Measurements from ENCODE around the gene MAP1B.
"Not testable (repeated sequence)": the region's sequence is repeated elsewhere in the genome, so short reads cannot be mapped to it uniquely, and the experiment has no call there.

Gene MAP1B

GRCh38 chr5:72157625-72157962, 50.3 kb downstream of the MAP1B start:
- Mint-ChIP-seq H3K4me3 (no peak overlapping the region), H3K4me1 (no peaks in the 10 kb centered on the region), H3K9me3 (no peaks in the 10 kb centered on the region), H3K27ac (no peak overlapping the region), H3K36me3 (no peaks in the 10 kb centered on the region), H3K27me3 (no peaks in the 10 kb centered on the region)
- ATAC-seq: no peak

GRCh38 chr5:72159501-72159911, 52.2 kb downstream of the MAP1B start:
- ATAC-seq: no peak
- no peaks in the 10 kb centered on the region for H3K4me1 Mint-ChIP-seq
- no peaks in the 10 kb centered on the region for H3K9me3 Mint-ChIP-seq
- no peak overlapping the region for H3K27ac Mint-ChIP-seq
- no peaks in the 10 kb centered on the region for H3K36me3 Mint-ChIP-seq
- no peaks in the 10 kb centered on the region for H3K27me3 Mint-ChIP-seq
- no peak overlapping the region for H3K4me3 Mint-ChIP-seq

GRCh38 chr5:72160329-72160728, 53.1 kb downstream of the MAP1B start:
- H3K36me3 Mint-ChIP-seq: no peaks in the 10 kb centered on the region
- no peak for ATAC-seq
- no peaks in the 10 kb centered on the region for H3K9me3 Mint-ChIP-seq
- no peaks in the 10 kb centered on the region for H3K4me1 Mint-ChIP-seq
- H3K4me3 Mint-ChIP-seq: no peak overlapping the region
- no peak overlapping the region for H3K27ac Mint-ChIP-seq
- H3K27me3 Mint-ChIP-seq: no peaks in the 10 kb centered on the region

- Mint-ChIP-seq H3K4me1 (no peaks in the 10 kb centered on the region), H3K27ac (no peak overlapping the region), H3K4me3 (no peak overlapping the region), H3K36me3 (no peaks in the 10 kb centered on the region), H3K9me3 (no peaks in the 10 kb centered on the region), H3K27me3 (no peaks in the 10 kb centered on the region)
- no peak for ATAC-seq
Observed at GRCh38 chr5:72160959-72161358, 53.7 kb downstream of the MAP1B start.

- Mint-ChIP-seq H3K4me3 (no peak overlapping the region), H3K27me3 (no peaks in the 10 kb centered on the region), H3K36me3 (no peaks in the 10 kb centered on the region), H3K9me3 (no peaks in the 10 kb centered on the region), H3K27ac (no peak overlapping the region), H3K4me1 (no peaks in the 10 kb centered on the region)
- ATAC-seq: no peak
Observed at GRCh38 chr5:72161951-72162350, 54.7 kb downstream of the MAP1B start.

- no peaks in the 10 kb centered on the region for H3K36me3 Mint-ChIP-seq
- no peak for ATAC-seq
Observed at GRCh38 chr5:72163349-72163983, 56.2 kb downstream of the MAP1B start.

GRCh38 chr5:72166070-72166979, 59.0 kb downstream of the MAP1B start:
- Mint-ChIP-seq H3K27ac (no peak overlapping the region), H3K9me3 (no peaks in the 10 kb centered on the region), H3K27me3 (peaks cover 26% of the 10 kb centered on the region), H3K4me3 (no peak overlapping the region), H3K4me1 (peaks cover 5% of the 10 kb centered on the region), H3K36me3 (no peaks in the 10 kb centered on the region)
- no peak for ATAC-seq

More at GRCh38 chr5:72163349-72163983, 56.2 kb downstream of the MAP1B start:
- Mint-ChIP-seq H3K4me3 (no peak overlapping the region), H3K27me3 (peaks cover 5% of the 10 kb centered on the region), H3K4me1 (no peaks in the 10 kb centered on the region), H3K9me3 (no peaks in the 10 kb centered on the region), H3K27ac (no peak overlapping the region)

GRCh38 chr5:72167257-72167656, 60.0 kb downstream of the MAP1B start:
- no peaks in the 10 kb centered on the region for H3K9me3 Mint-ChIP-seq
- H3K4me1 Mint-ChIP-seq: peaks cover 8% of the 10 kb centered on the region
- no peak overlapping the region for H3K27ac Mint-ChIP-seq
- no peak for ATAC-seq
- no peak overlapping the region for H3K4me3 Mint-ChIP-seq
- H3K36me3 Mint-ChIP-seq: no peaks in the 10 kb centered on the region
- H3K27me3 Mint-ChIP-seq: peaks cover 27% of the 10 kb centered on the region

GRCh38 chr5:72167804-72168203, 60.5 kb downstream of the MAP1B start:
- H3K27me3 Mint-ChIP-seq: peaks cover 27% of the 10 kb centered on the region
- no peaks in the 10 kb centered on the region for H3K9me3 Mint-ChIP-seq
- H3K4me3 Mint-ChIP-seq: no peak overlapping the region
- ATAC-seq: no peak
- no peak overlapping the region for H3K27ac Mint-ChIP-seq
- H3K36me3 Mint-ChIP-seq: no peaks in the 10 kb centered on the region
- peaks cover 8% of the 10 kb centered on the region for H3K4me1 Mint-ChIP-seq

- H3K4me1 Mint-ChIP-seq: peaks cover 8% of the 10 kb centered on the region
- no peak for ATAC-seq
- peaks cover 33% of the 10 kb centered on the region for H3K27me3 Mint-ChIP-seq
- H3K36me3 Mint-ChIP-seq: no peaks in the 10 kb centered on the region
- H3K27ac Mint-ChIP-seq: no peak overlapping the region
- no peaks in the 10 kb centered on the region for H3K9me3 Mint-ChIP-seq
- H3K4me3 Mint-ChIP-seq: no peak overlapping the region
Observed at GRCh38 chr5:72170101-72170500, 62.8 kb downstream of the MAP1B start.

- peak overlapping the region; percentile 44 for H3K27ac Mint-ChIP-seq
Observed at GRCh38 chr5:72171181-72171580, 63.9 kb downstream of the MAP1B start.

GRCh38 chr5:72171667-72172066, 64.4 kb downstream of the MAP1B start:
- H3K27ac Mint-ChIP-seq: peak overlapping the region; percentile 44
- ATAC-seq: peak; percentile 74
- H3K27me3 Mint-ChIP-seq: peaks cover 45% of the 10 kb centered on the region
- H3K4me3 Mint-ChIP-seq: no peak overlapping the region
- peaks cover 8% of the 10 kb centered on the region for H3K4me1 Mint-ChIP-seq
- no peaks in the 10 kb centered on the region for H3K36me3 Mint-ChIP-seq
- no peaks in the 10 kb centered on the region for H3K9me3 Mint-ChIP-seq

More at GRCh38 chr5:72171181-72171580, 63.9 kb downstream of the MAP1B start:
- not testable (repeated sequence) for ATAC-seq, H3K9me3 Mint-ChIP-seq, H3K4me1 Mint-ChIP-seq, H3K4me3 Mint-ChIP-seq, H3K36me3 Mint-ChIP-seq
- H3K27me3 Mint-ChIP-seq: peaks cover 44% of the 10 kb centered on the region

- H3K9me3 Mint-ChIP-seq: no peaks in the 10 kb centered on the region
- H3K27ac Mint-ChIP-seq: no peak overlapping the region
- peaks cover 8% of the 10 kb centered on the region for H3K4me1 Mint-ChIP-seq
- ATAC-seq: no peak
- H3K36me3 Mint-ChIP-seq: no peaks in the 10 kb centered on the region
- H3K27me3 Mint-ChIP-seq: peaks cover 45% of the 10 kb centered on the region
- no peak overlapping the region for H3K4me3 Mint-ChIP-seq
Observed at GRCh38 chr5:72172786-72173185, 65.5 kb downstream of the MAP1B start.

- no peaks in the 10 kb centered on the region for H3K9me3 Mint-ChIP-seq
- peaks cover 51% of the 10 kb centered on the region for H3K27me3 Mint-ChIP-seq
- no peak overlapping the region for H3K27ac Mint-ChIP-seq
- no peak for ATAC-seq
- no peaks in the 10 kb centered on the region for H3K36me3 Mint-ChIP-seq
- H3K4me1 Mint-ChIP-seq: no peaks in the 10 kb centered on the region
- H3K4me3 Mint-ChIP-seq: no peak overlapping the region
Observed at GRCh38 chr5:72177538-72177937, 70.3 kb downstream of the MAP1B start.

- H3K4me1 Mint-ChIP-seq: no peaks in the 10 kb centered on the region
- H3K27me3 Mint-ChIP-seq: peaks cover 68% of the 10 kb centered on the region
- H3K27ac Mint-ChIP-seq: no peak overlapping the region
- H3K4me3 Mint-ChIP-seq: no peak overlapping the region
- ATAC-seq: no peak
- H3K9me3 Mint-ChIP-seq: no peaks in the 10 kb centered on the region
- H3K36me3 Mint-ChIP-seq: no peaks in the 10 kb centered on the region
Observed at GRCh38 chr5:72179028-72179815, 71.9 kb downstream of the MAP1B start.
